Choroid plexus epithelial cell (primary cell): Measurements from ENCODE around the gene SPRED2.
A peak's percentile ranks its signal among the peaks of the same experiment; 100 is the strongest.

Experiments used
- DNase-seq: peaks from one replicate; pipeline ENCODE4 v3.0.0-alpha.2; 2010; ENCODE audit warnings: low read depth
- H3K4me3 ChIP-seq: 2 replicates; pipeline ENCODE4 v1.5.1; 2011; ENCODE audit warnings: low read depth, mild to moderate bottlenecking, control low read depth, low read length, moderate library complexity
- TF ChIP-seq, protein P1 (sequence below): conservative IDR thresholded peaks from 2 replicates; pipeline ENCODE4 v1.5.1; 2011; ENCODE audit warnings: low read depth, mild to moderate bottlenecking, control low read depth, inconsistent platforms, low read length, moderate library complexity

Gene SPRED2

DNA sequence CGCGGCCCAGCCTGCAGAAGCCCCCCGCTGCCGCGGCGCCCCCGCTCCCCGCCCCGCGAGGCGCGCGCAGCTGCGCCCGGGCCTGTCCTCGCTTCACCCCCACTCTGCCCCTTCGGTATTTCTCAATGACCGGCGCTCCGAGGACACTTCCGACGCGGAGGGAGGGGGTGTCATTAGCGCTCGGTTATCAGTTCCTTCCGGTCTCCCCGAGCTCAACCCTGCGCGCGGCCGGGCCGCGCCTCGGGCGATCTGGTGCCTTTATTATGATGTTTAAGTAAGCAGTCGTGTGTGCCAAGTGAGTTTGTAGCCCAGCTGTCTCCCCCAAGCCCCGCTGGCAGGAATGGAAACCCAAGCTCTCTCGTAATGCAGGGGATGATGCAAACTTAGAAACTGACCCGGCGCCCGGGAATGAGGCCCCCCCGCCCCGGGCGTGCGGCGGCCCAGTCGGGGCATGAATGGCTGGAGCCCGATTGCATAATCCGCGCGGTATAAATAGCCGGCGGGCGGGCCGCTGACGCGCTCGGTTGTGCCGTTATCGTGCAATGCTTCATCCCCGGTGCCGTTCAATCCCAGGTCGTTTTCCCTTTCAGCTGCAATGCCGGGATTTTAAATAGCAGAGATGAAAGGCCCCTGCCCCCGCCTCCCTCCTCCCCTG lies 3.9 kb upstream of the SPRED2 start:
- TF ChIP-seq, protein P1, sequence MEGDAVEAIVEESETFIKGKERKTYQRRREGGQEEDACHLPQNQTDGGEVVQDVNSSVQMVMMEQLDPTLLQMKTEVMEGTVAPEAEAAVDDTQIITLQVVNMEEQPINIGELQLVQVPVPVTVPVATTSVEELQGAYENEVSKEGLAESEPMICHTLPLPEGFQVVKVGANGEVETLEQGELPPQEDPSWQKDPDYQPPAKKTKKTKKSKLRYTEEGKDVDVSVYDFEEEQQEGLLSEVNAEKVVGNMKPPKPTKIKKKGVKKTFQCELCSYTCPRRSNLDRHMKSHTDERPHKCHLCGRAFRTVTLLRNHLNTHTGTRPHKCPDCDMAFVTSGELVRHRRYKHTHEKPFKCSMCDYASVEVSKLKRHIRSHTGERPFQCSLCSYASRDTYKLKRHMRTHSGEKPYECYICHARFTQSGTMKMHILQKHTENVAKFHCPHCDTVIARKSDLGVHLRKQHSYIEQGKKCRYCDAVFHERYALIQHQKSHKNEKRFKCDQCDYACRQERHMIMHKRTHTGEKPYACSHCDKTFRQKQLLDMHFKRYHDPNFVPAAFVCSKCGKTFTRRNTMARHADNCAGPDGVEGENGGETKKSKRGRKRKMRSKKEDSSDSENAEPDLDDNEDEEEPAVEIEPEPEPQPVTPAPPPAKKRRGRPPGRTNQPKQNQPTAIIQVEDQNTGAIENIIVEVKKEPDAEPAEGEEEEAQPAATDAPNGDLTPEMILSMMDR: no peak
- peak; percentile 96 for DNase-seq
- H3K4me3 ChIP-seq: peak overlapping the region; percentile 71

DNA sequence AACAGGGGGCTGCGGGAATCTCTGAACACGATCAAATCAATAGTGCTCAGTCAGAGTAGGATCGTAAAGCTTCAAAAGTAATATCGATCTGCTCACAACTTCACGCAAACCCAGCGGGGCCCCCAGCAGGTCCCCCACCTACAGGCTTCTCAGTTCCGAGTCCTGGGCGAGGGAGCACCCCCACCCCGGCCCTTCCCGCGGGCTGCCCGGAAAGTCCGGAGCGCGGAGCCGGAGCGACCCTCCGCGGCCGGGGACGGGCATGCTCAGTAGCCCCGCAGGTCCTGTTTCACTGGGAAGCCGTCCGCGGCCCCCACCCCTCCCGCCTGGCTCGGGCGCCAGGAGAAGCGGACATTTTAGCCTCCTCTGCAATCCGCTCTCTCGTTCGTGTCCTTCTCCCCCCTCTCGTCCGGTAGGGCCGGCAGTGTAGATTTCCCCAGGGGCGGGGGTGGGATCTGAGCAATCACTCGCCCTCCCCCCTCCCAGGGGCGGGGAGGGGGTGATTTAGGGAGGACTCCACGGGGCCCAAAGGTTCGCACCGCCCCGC lies 3.3 kb upstream of the SPRED2 start:
- peak overlapping the region; percentile 71 for H3K4me3 ChIP-seq
- DNase-seq: peak; percentile 92

DNA sequence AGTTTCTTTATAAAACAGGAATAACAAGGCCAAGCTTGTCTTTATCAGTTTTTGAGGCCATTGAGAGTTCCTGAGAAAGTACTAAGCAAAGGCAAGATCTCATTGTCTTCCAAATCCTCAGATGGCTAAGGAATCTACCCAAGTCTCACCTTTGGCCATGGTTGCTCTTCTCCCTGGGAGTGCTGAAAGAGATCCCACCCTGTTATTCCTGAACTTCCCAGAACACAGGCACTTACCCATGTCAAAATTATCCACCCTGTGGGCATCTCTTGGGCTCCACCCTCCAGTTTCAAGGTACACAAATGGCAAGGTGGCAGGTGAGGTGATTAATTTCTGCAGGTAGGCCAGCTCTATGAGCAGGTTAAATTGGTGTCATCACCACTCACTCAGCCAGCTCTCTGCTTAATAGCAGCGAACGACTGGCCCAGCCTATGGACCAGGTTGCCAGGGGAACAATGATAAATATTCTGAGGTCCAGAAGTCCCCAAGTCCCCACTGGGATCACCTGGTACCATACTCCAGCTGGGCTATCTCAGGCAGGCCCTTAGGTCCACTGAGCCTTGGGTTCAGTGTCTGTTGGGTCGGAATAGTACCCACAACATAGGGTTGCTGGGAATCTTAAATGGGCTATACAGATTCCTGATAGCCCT lies 2.3 kb upstream of the SPRED2 start:
- no peak for DNase-seq
- no peak overlapping the region for H3K4me3 ChIP-seq
- TF ChIP-seq, protein P1: no peak

More for the DNA sequence above, 3.3 kb upstream of the SPRED2 start:
- TF ChIP-seq, protein P1: no peak

DNA sequence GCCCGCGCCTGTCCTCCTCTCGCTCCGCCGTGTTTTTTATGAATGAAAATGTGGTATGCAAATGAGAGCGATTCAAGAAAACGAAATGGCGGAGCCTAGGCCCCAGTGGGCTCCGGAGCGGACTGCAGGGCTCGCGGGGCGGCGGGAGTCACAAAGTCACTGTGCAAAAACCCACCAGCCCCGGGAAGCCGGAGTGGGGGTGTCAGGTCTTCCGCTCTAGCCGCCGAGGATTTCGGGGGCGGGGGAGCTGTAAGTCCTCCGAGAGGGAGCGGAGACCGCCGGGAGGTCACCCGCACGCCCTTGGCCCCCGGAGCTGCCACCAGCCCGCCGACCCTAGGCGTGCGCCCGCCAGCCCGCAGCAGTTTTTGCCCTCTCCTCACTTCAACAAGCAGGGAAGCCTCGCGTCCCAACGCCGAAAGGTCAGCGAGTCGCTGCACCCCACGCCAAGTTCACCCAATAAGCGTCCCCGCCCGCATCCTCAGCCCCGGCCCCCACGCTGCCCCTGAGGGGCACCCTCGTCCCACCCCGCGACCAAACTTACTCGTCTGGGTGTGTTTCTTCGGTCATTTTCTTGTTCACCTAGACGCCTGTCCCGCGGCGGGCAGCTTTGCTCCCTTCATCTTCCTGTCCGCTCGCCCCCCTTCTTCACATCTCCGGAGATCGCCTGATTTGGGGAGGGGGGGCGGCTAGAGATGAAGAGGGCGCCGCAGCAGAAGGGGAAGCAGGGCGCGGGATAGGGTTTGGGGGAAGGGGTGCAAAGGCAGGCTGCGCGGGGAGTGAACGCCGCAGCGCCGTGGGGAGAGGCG lies 775 bp downstream of the SPRED2 start:
- TF ChIP-seq, protein P1: no peak
- H3K4me3 ChIP-seq: peak overlapping the region; percentile 88
- peak; percentile 59 for DNase-seq

DNA sequence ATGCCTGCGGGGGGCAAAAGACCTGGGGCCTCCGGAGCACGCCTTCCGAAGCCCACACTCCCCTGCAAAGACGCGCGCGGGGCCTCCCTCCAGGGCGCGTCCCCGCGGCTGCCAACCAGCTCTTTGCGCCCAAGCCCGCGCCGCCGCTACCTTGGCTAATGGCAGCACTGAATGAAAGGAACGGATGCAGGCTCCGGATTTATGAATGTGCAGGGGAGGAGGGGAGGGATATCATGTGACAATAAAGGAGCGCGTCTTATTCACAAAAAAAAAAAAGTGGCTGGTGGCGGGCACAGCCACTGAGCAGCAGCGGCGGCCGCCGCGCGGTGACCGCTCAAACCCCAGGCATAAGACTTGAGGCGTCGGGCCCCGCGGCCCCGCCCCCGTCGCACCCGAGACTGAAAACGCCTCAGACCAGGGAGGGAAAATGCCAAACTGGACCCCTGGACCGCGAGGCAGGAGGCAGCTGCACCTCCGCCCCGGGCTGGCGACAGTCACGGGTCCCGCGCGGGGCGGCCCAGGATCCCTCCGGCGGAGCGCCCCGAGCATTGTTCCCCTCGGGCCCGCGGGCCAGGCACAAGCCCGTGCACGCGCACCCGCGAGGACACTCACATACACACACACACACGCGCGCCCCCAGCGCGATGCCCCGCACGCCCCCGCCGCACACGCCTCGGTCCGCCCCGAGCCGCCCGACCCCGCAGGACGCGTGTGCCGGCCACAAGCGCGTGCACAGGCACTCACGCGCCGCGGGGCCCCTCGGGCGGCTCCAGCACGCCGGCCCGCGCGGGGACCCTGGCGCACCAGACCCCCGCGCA lies 1.6 kb downstream of the SPRED2 start:
- DNase-seq: peak; percentile 45
- TF ChIP-seq, protein P1: no peak
- peak overlapping the region; percentile 88 for H3K4me3 ChIP-seq
